GM18519 (cell line): ENCODE results near the gene NDUFB3.
"Not testable (repeated sequence)": the region's sequence is repeated elsewhere in the genome, so short reads cannot be mapped to it uniquely, and the experiment has no call there.

Source experiments
- ATAC-seq: cut with Tn5 transposase; IDR thresholded peaks from one replicate; pipeline ENCODE4 v1.9.1; 2021; ENCODE audit warnings: mild to moderate bottlenecking, moderate library complexity; ENCODE audit not compliant: unreplicated experiment, low FRiP score

Gene NDUFB3

GRCh38 chr2:201071479-201072200, at the start of gene NDUFB3, which contains the start of gene HYCC2:
TSS of gene NDUFB3 (plus strand) at chr2:201072001. CDS start at chr2:201078883, 6,882 bp downstream.
TSS of gene HYCC2 (minus strand) at chr2:201071671. CDS start at chr2:201024009, 47,662 bp downstream.
- ATAC-seq: peak; percentile 98

GRCh38 chr2:201024518-201024917, 47.3 kb upstream of the NDUFB3 start:
- ATAC-seq: no peak

- ATAC-seq: not testable (repeated sequence)
These were observed 37.4 kb upstream of the NDUFB3 start for GRCh38 chr2:201034355-201034754.

- ATAC-seq: not testable (repeated sequence)
These were observed 33.4 kb upstream of the NDUFB3 start for GRCh38 chr2:201038361-201038760.

GRCh38 chr2:201038855-201039254, 32.9 kb upstream of the NDUFB3 start:
- ATAC-seq: no peak

GRCh38 chr2:201040867-201041628, 30.8 kb upstream of the NDUFB3 start:
- ATAC-seq: no peak

GRCh38 chr2:201042451-201042850, 29.4 kb upstream of the NDUFB3 start:
- ATAC-seq: not testable (repeated sequence)

GRCh38 chr2:201043050-201043449, 28.8 kb upstream of the NDUFB3 start:
- ATAC-seq: not testable (repeated sequence)

- ATAC-seq: no peak
These were observed 24.9 kb upstream of the NDUFB3 start for GRCh38 chr2:201046881-201047280.

GRCh38 chr2:201049455-201049854, 22.3 kb upstream of the NDUFB3 start:
- no peak for ATAC-seq

- no peak for ATAC-seq
These were observed 14.7 kb upstream of the NDUFB3 start for GRCh38 chr2:201057087-201057521.

- ATAC-seq: no peak
These were observed 14.0 kb upstream of the NDUFB3 start for GRCh38 chr2:201057715-201058248.

- no peak for ATAC-seq
These were observed 12.9 kb upstream of the NDUFB3 start for GRCh38 chr2:201058914-201059313.

GRCh38 chr2:201059961-201060755, 11.6 kb upstream of the NDUFB3 start:
- ATAC-seq: no peak

GRCh38 chr2:201063516-201063915, 8.3 kb upstream of the NDUFB3 start:
- ATAC-seq: not testable (repeated sequence)

- ATAC-seq: no peak
These were observed 6.9 kb upstream of the NDUFB3 start for GRCh38 chr2:201064797-201065329.

- ATAC-seq: peak; percentile 2
These were observed 788 bp upstream of the NDUFB3 start for GRCh38 chr2:201070948-201071478.

- no peak for ATAC-seq
These were observed 365 bp downstream of the NDUFB3 start for GRCh38 chr2:201072201-201072530.

- no peak for ATAC-seq
These were observed 1.3 kb downstream of the NDUFB3 start for GRCh38 chr2:201073071-201073470.

GRCh38 chr2:201074996-201075395, 3.2 kb downstream of the NDUFB3 start:
- no peak for ATAC-seq
